D721Med (cell line): Measurements from ENCODE around the gene PLCG2.
"Not testable (repeated sequence)": the region's sequence is repeated elsewhere in the genome, so short reads cannot be mapped to it uniquely, and the experiment has no call there.

Experiments
- DNase-seq: peaks from one replicate; pipeline ENCODE4 v3.0.0; 2011; ENCODE audit warnings: low spot score; ENCODE audit not compliant: insufficient read length
- FAIRE-seq: peaks from 2 replicates; lab custom pipeline; 2011; peaks lifted over from hg19 to GRCh38; lab: Jason Lieb, UNC
- TF ChIP-seq, protein P1 (sequence below): IDR thresholded peaks from 2 replicates; pipeline ENCODE4 v1.5.1; 2012; ENCODE audit warnings: mild to moderate bottlenecking, control low read depth; ENCODE audit not compliant: insufficient read depth; ENCODE audit errors: missing control alignments

The PLCG2 gene

DNA sequence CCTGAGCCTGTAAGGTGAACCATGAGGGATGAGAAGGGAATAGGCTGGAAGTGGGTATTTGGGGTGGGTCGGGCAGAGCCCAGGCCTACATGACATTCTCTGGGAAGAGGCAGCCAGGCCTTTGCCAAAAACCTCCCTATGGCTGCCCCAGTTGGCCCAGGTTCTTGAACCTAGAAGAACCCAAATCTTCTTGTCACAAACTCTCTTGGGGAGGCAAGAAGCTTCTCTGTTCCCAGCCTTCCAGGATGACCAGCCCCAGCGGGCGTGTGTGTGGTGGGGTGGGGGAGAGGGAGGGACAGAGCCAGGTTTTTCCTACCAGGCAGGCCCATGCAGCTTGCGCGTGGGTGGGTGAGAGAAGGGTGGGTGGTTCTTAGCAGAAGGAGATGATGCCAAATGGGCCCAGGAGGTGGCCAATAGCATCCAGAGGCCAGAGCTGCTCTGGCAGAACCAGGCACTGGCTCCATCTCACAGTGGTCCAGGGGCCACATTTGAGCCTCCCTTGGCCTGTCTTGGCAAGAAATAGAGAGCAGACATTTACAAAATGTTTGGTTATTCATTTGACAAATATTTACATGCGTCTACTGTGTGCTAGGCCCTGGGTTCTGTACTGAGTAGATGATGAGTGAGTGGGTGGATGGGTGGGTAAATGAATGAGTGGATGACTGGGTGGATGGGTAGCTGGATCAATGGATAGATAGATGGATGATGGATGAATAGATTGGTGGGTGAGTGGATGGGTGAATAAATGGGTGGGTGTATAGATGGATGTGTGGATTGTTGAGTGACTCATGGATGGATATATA is 44.3 kb upstream of the PLCG2 start:
- no peak for DNase-seq
- TF ChIP-seq, protein P1, sequence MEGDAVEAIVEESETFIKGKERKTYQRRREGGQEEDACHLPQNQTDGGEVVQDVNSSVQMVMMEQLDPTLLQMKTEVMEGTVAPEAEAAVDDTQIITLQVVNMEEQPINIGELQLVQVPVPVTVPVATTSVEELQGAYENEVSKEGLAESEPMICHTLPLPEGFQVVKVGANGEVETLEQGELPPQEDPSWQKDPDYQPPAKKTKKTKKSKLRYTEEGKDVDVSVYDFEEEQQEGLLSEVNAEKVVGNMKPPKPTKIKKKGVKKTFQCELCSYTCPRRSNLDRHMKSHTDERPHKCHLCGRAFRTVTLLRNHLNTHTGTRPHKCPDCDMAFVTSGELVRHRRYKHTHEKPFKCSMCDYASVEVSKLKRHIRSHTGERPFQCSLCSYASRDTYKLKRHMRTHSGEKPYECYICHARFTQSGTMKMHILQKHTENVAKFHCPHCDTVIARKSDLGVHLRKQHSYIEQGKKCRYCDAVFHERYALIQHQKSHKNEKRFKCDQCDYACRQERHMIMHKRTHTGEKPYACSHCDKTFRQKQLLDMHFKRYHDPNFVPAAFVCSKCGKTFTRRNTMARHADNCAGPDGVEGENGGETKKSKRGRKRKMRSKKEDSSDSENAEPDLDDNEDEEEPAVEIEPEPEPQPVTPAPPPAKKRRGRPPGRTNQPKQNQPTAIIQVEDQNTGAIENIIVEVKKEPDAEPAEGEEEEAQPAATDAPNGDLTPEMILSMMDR = no peak
- FAIRE-seq = no peak

- TF ChIP-seq, protein P1 = peak; percentile 82
- no peak for FAIRE-seq
- DNase-seq = peak; percentile 48
Measured at GRCh38 chr16:81737885-81738536, 41.1 kb upstream of the PLCG2 start.

DNA sequence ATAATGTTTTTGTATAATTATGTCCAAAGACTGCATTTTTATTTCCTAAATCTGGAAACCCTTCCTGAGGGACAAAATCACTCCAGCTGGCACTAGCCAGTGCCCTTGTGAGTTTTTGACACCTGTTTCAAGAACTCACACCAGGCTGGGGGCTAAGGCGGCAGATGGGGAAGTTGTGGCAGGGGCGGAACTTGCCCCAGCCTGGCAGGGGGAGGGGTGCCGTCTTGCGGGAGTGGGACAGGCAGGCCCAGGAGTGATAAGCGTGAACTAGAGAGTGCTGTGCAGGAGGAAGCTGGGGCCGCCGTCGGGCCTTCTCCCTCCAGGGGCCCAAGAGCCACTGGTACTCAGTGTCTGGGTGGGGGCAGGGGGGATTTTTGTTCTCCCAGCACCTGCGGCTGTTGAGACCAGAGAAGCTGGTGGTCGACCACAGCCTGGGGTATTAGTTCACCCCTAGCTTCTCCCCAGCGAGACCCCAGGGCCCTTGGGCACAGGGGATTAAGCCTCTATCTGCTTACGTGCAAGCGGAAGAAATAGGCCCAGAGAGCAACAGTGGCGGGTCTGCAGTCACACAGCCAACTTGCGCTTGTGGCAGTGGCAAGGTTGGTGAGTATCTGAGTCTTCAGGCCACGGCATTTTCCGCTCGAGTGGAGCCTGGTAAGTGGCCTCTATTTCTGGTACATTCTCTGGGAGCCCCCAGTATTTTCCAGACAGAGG is 40.2 kb upstream of the PLCG2 start:
- DNase-seq = no peak
- FAIRE-seq = no peak
- TF ChIP-seq, protein P1 = no peak

- TF ChIP-seq, protein P1 = no peak
- FAIRE-seq (no peak), DNase-seq (no peak)
Measured at GRCh38 chr16:81739503-81739902, 39.6 kb upstream of the PLCG2 start.

GRCh38 chr16:81740169-81740568 is 38.9 kb upstream of the PLCG2 start:
- DNase-seq = no peak
- TF ChIP-seq, protein P1 = no peak
- no peak for FAIRE-seq

GRCh38 chr16:81741430-81741770 is 37.7 kb upstream of the PLCG2 start:
- not testable (repeated sequence) for DNase-seq, FAIRE-seq

DNA sequence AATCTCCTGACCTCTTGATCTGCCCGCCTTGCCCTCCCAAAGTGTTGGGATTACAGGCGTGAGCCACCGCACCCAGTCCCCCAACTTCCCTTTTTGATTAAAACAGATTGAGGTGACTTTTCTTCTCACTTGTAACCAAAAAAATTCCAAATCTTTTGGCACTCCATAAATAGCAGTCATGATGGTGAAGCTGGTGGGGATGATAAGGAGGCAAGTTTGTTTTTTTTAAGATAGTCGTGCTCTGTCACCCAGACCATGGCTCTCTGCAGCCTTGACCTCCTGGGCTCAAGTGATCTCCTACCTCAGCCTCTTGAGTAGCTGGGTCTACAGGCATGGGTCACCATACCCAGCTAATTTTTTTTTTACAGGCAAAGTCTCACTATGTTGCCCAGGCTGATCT is 34.7 kb upstream of the PLCG2 start:
- TF ChIP-seq, protein P1 = no peak
- DNase-seq = no peak
- FAIRE-seq = no peak
